NCI-H2196 treated with DMSO at 0.1 percent for 48 hours (cell line): ENCODE results near the gene BLTP2.
A peak's percentile ranks its signal among the peaks of the same experiment; 100 is the strongest.
"Not testable (repeated sequence)": the region's sequence is repeated elsewhere in the genome, so short reads cannot be mapped to it uniquely, and the experiment has no call there.

ENCODE experiments used
- DNase-seq: peaks from one replicate; lab custom pipeline; 2025; ENCODE audit not compliant: unreplicated experiment; lab: John Stamatoyannopoulos, UW

The BLTP2 gene

DNA sequence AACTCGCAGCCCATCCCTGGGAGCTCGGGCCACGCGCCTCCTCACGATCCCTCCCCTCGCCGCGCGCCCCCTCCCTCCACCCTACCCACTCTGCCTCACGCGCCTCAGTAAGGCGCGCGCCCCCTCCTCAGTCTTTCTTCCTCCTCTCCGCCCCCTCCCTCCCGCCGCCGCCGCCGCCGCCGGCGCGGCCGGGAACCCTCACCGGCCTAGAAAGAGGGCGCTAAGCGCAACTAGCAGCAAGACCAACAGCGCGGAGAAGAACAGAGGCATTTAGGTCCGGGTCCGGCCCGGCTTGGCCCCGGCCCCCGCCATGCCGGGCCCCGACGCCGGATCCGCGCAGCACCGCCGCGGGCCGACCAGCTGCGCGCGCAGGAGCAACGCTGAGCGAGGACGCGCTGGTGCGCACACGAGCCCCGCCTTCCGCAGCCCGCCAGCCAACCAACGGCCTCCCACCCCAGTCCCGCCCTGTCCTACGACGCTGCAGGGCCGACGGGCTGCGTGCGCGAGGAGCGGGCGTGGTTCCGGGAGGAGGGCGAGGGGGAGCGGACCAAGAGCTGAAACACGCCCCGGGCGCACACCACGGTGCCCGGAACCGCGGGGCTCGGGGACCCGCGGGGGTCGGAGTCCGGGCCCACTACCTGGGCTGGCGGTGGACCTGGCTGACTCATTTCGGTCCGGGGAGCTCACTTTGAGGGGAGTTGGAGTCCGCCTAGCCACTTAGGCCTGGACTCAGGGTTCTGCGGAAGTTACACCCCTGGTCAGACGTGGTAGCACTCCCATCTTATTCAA, at the start of gene BLTP2:
Gene BLTP2 (minus strand): TSS at position 372 of the 789 bp plus-strand sequence. CDS start 102 bp downstream, at position 270.
- peak; percentile 43 for DNase-seq

DNA sequence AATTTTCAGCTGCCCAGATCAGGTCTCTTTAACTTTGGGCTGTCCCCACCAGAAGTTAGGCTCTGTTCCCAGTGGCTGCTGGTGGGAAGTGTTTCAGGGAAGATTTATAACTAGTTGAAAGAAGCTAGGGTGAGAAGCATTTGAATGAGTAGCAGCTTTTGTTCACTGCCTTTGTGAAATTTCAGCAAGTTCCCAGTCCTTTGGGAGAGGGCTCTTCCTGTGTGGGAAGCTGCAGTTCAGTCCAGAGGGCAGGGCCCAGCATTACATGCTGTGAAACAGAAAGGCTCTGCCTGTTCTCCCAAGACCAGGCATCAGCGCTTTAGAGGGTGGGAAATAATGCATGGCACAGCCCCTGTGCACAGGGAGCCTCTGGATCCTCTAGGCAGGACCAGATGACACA, 48.9 kb upstream of the BLTP2 start:
- DNase-seq: no peak

DNA sequence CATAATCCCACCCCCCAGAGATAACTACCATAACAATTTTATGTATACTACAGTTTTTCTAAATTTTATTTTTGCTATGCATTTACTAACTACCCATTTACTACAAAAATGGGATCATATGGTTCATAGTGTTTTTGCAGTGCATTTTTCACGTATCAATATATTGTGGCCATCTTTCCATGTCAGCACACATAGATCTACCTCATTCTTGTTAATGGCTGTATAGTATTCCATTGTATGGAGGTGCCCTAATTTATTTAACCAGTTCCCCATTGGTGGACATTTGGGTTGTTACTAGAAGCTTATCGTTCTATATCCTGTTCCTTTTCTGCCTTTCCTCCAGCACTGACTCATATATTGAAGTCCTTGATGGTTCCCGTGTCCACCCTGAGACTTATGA, 44.1 kb upstream of the BLTP2 start:
- DNase-seq: no peak

DNA sequence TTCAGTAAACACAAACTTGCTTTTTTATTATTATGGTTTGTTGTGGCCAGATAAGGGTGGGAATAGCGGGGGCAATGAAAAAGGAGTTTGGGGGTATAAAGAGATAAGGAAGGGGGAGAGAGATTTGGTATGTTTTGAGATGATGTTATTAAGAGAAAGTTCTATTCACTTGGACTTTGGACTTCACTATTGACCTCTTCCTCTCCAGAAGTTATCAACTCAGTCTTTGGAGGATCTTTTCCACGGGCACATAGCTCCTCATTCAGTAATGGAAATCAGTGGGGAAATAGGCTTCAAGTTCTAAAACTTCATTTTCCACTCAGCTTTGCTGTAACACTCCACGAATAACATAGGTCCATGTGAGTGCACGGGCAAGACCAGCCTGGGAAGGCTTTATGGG, 43.5 kb upstream of the BLTP2 start:
- DNase-seq: no peak

DNA sequence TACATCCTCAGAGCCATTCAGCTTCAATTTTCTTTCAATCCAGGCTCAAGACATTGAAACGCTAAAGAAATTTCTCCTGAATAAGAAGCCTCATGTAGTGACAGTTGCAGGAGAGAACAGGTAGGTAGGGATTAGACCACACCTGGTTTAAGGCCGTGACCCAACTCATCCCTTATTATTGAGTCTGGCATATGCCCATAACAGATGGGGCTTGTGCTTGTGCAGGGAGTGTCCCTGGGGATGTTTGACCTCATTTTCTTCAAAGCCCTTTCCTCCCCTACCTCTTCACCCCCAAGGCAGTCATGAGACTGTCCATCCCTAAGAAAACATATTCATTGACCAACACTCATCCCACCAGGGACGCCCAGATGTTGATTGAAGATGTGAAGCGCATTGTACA, 41.3 kb upstream of the BLTP2 start:
- no peak for DNase-seq

- no peak for DNase-seq
Observed at GRCh38 chr17:28685366-28685765, 40.4 kb upstream of the BLTP2 start.

GRCh38 chr17:28684963-28685362, 40.0 kb upstream of the BLTP2 start:
- peak; percentile 25 for DNase-seq

DNA sequence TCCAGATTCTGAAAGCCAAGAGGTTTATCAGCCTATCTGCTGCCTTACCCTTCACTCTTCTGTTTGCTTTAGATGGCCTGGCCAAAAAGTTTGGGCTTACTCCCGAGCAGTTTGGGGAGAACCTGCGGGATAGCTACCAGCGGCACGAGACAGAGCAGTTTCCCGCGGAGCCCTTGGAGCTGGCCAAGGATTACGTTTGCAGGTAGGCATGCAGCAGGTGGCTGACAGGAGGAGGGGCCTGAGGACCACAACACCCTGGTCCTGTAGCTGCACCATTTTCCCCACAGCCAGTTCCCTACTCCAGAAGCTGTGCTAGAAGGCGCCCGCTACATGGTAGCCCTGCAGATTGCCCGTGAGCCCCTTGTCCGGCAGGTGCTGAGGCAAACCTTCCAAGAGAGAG, 37.7 kb upstream of the BLTP2 start:
- no peak for DNase-seq

GRCh38 chr17:28675980-28676379, 31.0 kb upstream of the BLTP2 start:
- DNase-seq: no peak

DNA sequence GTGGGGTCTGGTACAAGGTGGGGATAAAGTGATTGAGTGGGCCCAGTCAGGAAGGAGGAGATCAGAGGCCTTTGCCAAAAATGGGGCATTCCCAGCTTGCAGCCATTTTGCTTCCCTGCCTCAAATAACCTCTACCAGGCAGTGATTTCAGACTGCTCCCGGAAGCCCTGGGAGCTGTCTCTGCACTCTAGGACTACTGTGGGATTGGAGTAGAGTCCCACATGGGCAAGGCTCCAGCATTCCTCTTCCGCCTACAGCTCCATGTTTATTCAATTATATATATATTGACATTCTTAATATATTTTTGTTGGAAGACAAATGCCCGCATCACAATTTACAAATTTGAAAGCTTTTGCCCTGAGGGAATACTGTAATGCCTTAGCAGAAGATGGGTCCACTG, 30.5 kb upstream of the BLTP2 start:
- no peak for DNase-seq

GRCh38 chr17:28669918-28670317, 25.0 kb upstream of the BLTP2 start:
- DNase-seq: no peak

DNA sequence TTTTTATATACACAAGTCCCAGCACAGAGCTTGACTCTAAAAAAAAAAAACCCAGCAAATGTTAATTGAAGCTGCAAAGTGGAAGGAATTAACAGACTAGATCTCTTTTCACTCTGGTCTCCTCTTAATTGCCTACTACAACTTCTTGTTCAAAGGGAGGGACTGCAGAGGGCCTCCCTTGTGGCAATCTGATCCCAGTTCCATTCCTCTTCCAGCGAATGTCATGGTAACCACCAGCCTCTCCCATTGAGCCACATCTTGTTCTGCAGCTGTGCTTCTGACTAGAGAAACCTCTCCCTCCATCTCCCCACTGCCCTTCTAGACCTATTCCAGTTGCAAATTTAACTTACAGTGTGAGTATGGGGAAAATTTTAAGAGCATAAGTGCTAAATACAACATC, 22.9 kb upstream of the BLTP2 start:
- DNase-seq: no peak

GRCh38 chr17:28665994-28666393, 21.0 kb upstream of the BLTP2 start:
- no peak for DNase-seq

- no peak for DNase-seq
Observed at GRCh38 chr17:28663723-28664122, 18.8 kb upstream of the BLTP2 start.

DNA sequence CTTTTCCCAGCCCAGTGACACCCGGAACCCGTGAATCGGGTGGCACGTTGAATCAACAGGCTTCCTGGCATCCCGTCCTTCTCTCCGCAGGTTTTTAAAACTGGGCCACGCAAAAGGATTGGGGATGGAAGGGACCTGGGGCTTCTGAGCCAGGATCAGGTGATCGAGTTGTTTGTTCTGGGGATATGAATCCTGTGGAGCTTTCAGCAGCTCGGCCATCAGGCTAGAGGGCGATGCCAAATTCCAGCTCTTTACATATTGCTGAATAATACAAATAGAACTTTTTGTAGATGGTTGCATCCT, 17.5 kb upstream of the BLTP2 start:
- DNase-seq: no peak

GRCh38 chr17:28661635-28662526, 16.9 kb upstream of the BLTP2 start, which contains the start of the genes SDF2 and SUPT6H:
SDF2 (minus strand) TSS chr17:28661906; CDS start chr17:28661876, 30 bp downstream.
SUPT6H (plus strand) TSS chr17:28662205; CDS start chr17:28673402, 11,197 bp downstream.
- DNase-seq: peak; percentile 70

GRCh38 chr17:28659497-28659881, 14.5 kb upstream of the BLTP2 start:
- not testable (repeated sequence) for DNase-seq

- DNase-seq: not testable (repeated sequence)
Observed at GRCh38 chr17:28658766-28659496, 14.0 kb upstream of the BLTP2 start.

- DNase-seq: not testable (repeated sequence)
Observed at GRCh38 chr17:28658342-28658741, 13.4 kb upstream of the BLTP2 start.

- DNase-seq: no peak
Observed at GRCh38 chr17:28657756-28658155, 12.8 kb upstream of the BLTP2 start.

DNA sequence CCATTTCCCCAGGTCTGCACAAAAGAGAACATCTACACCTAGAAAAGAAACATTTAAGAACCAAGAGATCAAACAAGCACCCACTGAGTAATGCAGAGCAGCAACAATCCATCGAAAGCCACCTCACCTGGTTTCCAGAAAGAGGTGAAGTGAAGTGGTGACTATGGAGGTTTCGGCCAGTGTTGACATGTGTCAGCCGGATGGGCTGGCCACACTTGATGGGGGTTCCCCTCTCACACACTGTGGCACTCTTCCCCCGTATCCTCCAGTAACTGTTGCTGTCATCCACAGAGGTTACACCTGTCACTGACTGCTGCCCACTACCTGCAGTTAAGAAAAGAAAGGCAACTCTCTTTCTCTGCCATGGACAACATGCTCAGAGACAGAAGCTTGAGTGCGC, 10.2 kb upstream of the BLTP2 start:
- DNase-seq: no peak
